ENCODE data around the gene TPCN1. TPM values are rescaled to one million over a fixed set of nuclear protein-coding genes. Genes with fewer than 3 reads are reported as not detected.

The TPCN1 gene
- total and polyA plus RNA-seq, 2 of the 13 experiments (the other 11 are each of a cell fraction or from before 2014, with no cell fraction given): 8.0 to 26.8 TPM

DNA sequence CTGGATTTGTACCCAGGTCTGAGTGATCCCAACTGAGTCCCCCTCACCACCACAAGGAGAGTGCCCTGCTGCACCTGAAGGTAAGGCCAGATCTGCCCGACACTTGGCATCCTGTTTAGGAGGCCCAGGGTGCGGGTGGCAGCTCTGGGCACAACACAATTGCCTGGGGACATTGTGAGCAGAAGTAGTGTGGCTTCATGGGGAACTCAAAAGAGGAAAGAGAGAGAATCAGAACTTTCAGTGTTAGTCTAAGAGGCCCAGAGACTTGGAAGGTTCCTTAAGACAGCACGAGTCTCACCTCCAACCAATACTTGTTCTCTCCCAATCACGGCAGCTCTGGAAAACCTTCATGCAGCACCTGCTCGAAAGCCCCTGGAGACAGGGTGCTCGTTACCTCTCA, 120.3 kb downstream of the TPCN1 start (continued):
- TF ChIP-seq, protein P1, sequence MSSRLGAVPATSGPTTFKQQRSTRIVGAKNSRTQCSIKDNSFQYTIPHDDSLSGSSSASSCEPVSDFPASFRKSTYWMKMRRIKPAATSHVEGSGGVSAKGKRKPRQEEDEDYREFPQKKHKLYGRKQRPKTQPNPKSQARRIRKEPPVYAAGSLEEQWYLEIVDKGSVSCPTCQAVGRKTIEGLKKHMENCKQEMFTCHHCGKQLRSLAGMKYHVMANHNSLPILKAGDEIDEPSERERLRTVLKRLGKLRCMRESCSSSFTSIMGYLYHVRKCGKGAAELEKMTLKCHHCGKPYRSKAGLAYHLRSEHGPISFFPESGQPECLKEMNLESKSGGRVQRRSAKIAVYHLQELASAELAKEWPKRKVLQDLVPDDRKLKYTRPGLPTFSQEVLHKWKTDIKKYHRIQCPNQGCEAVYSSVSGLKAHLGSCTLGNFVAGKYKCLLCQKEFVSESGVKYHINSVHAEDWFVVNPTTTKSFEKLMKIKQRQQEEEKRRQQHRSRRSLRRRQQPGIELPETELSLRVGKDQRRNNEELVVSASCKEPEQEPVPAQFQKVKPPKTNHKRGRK (CRISPR knock-in tag; IDR thresholded peaks at IDR 0.05): no peak

DNA sequence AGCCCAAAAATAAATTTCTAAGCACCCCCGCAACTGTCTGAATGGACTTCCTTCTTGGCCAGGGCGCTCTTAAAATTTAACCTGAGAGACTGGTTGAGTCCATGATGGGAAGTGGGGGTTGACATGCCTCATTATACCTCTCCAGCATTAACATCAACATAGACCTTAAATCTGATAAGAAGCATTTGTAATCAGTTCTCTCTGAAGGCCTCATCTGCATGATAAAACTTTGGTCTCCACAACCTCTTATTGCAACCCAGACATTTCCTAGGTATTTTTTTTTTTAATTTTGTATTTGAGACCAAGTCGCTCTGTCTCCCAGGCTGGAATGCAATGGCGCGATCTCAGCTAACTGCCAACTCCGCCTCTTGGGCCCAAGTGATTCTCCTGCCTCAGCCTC, 124.1 kb downstream of the TPCN1 start:
- Histone ChIP-seq H3K36me3 (replicated peaks in 1 of 2; ENCODE audit: control insufficient read depth in 1 of 2, insufficient read depth in 2 of 2, low read length in 2 of 2) (no peaks in the 10 kb centered on the region), H3K4me1 (ENCODE audit: insufficient read depth, low read length) (0 out of 2 replicates have a peak, but pooled peaks cover 13% of the 10 kb centered on the region), H3K27me3 (ENCODE audit: control insufficient read depth in 1 of 2, insufficient read depth in 2 of 2, low read length in 2 of 2) (peaks cover 6 to 16% of the 10 kb centered on the region in 2 experiments; a peak in 4 of 5 replicates), H3K27ac (ENCODE audit: extremely low read length, insufficient read depth, low read length) (no peak overlapping the region), H3K9ac (ENCODE audit: insufficient read depth, low read depth, low read length) (no peak overlapping the region), H3K9me3 (ENCODE audit: low read length) (no peaks in the 10 kb centered on the region), H4K20me1 (ENCODE audit: insufficient read depth, low read length) (no peaks in the 10 kb centered on the region), H3K79me2 (ENCODE audit: insufficient read depth, low read length) (no peaks in the 10 kb centered on the region), H3K4me2 (ENCODE audit: low read depth, low read length) (no peak overlapping the region), H3K4me3 (replicated peaks in 1 of 3; ENCODE audit: insufficient read depth in 1 of 3, low read depth in 2 of 3, low read length in 3 of 3) (no peak overlapping the region), H2AFZ (ENCODE audit: low read length) (no peak overlapping the region)
- WGBS (ENCODE audit: low lambda C conversion rate): 95% methylated on average over 6 of the region's 6 CpGs
- BruUV-seq (replicated peaks): no TSS peak
- FAIRE-seq (no peak), ATAC-seq (no peak), DNase-seq (ENCODE audit: low spot score) (no peak)
- in situ Hi-C loops (cut with HindIII; ENCODE audit: extremely low pct_ligation_motif_present, low pct_unique_long_range_greater_than_20kb): no loop called here
- TF ChIP-seq, protein P2, sequence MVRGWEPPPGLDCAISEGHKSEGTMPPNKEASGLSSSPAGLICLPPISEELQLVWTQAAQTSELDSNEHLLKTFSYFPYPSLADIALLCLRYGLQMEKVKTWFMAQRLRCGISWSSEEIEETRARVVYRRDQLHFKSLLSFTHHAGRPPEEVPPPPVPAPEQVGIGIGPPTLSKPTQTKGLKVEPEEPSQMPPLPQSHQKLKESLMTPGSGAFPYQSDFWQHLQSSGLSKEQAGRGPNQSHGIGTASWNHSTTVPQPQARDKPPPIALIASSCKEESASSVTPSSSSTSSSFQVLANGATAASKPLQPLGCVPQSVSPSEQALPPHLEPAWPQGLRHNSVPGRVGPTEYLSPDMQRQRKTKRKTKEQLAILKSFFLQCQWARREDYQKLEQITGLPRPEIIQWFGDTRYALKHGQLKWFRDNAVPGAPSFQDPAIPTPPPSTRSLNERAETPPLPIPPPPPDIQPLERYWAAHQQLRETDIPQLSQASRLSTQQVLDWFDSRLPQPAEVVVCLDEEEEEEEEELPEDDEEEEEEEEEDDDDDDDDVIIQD (CRISPR knock-in tag; IDR thresholded peaks at IDR 0.05; ENCODE audit: low read depth): no peak
- TF ChIP-seq ZSCAN31 (CRISPR knock-in tag; IDR thresholded peaks at IDR 0.05; ENCODE audit: low read depth) (no peak), PHB2 (IDR thresholded peaks at IDR 0.05; ENCODE audit: partially characterized antibody) (no peak), ZNF383 (CRISPR knock-in tag; IDR thresholded peaks at IDR 0.05; ENCODE audit: borderline replicate concordance) (no peak)
- TF ChIP-seq, protein P3, sequence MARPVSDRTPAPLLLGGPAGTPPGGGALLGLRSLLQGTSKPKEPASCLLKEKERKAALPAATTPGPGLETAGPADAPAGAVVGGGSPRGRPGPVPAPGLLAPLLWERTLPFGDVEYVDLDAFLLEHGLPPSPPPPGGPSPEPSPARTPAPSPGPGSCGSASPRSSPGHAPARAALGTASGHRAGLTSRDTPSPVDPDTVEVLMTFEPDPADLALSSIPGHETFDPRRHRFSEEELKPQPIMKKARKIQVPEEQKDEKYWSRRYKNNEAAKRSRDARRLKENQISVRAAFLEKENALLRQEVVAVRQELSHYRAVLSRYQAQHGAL (CRISPR knock-in tag; IDR thresholded peaks at IDR 0.05; ENCODE audit: not compliant biosample characterization): no peak
- intact Hi-C loops (cut with micrococcal nuclease; ENCODE audit: unreplicated experiment): no loop called here
- ChIA-PET POLR2A (no interaction called here), CTCF (ENCODE audit: low intra/inter-chr PET ratio, low total read pairs) (no interaction called here)
